HEK293T (cell line): Measurements from ENCODE around the gene PRKG1.
A peak's percentile ranks its signal among the peaks of the same experiment; 100 is the strongest.
"Not testable (repeated sequence)": the region's sequence is repeated elsewhere in the genome, so short reads cannot be mapped to it uniquely, and the experiment has no call there.

ENCODE experiments used
- CTCF ChIA-PET: fragments of 350-600 bp; formaldehyde crosslinking; extraction: SDS; loops from one replicate; lab custom pipeline; 2021; ENCODE audit warnings: antibody characterized with exemption, inconsistent platforms; lab: Yijun Ruan, JAX
- POLR2A ChIA-PET: fragments of 350-600 bp; formaldehyde crosslinking; extraction: SDS; loops from one replicate; lab custom pipeline; 2020; ENCODE audit warnings: antibody characterized with exemption, inconsistent platforms; lab: Yijun Ruan, JAX
- DNase-seq: peaks from one replicate; pipeline ENCODE4 v3.0.0; 2012; ENCODE audit warnings: mixed read lengths; ENCODE audit errors: extremely low spot score
- ARNT ChIP-seq: fragments of 450-650 bp; IDR thresholded peaks from 2 replicates; pipeline ENCODE4 v1.6.1; 2017; ENCODE audit warnings: mild to moderate bottlenecking
- BHLHE40 ChIP-seq: fragments of 450-650 bp; IDR thresholded peaks from 2 replicates; pipeline ENCODE4 v1.6.1; 2016; ENCODE audit warnings: mild to moderate bottlenecking, moderate library complexity, borderline replicate concordance
- CTBP1 ChIP-seq: fragments of 450-650 bp; IDR thresholded peaks from 2 replicates; pipeline ENCODE4 v1.6.1; 2016; ENCODE audit warnings: borderline replicate concordance
- ELF4 ChIP-seq: fragments of 450-650 bp; IDR thresholded peaks from 2 replicates; pipeline ENCODE4 v1.6.1; 2017; ENCODE audit warnings: antibody characterized with exemption
- FOXA1 ChIP-seq: fragments of 450-650 bp; IDR thresholded peaks from 2 replicates; pipeline ENCODE4 v1.6.1; 2016; ENCODE audit warnings: mild to moderate bottlenecking
- FOXK2 ChIP-seq: fragments of 450-650 bp; IDR thresholded peaks from 2 replicates; pipeline ENCODE4 v1.6.1; 2016; ENCODE audit warnings: mild to moderate bottlenecking
- FOXM1 ChIP-seq: fragments of 450-650 bp; IDR thresholded peaks from 2 replicates; pipeline ENCODE4 v1.6.1; 2017; ENCODE audit warnings: mild to moderate bottlenecking, borderline replicate concordance
- HDGF ChIP-seq: fragments of 450-650 bp; IDR thresholded peaks from 2 replicates; pipeline ENCODE4 v1.6.1; 2017; ENCODE audit warnings: antibody characterized with exemption, borderline replicate concordance
- L3MBTL2 ChIP-seq: fragments of 450-650 bp; conservative IDR thresholded peaks from 2 replicates; pipeline ENCODE4 v1.6.1; 2016; ENCODE audit warnings: mild to moderate bottlenecking
- LEF1 ChIP-seq: fragments of 450-650 bp; IDR thresholded peaks from 2 replicates; pipeline ENCODE4 v1.6.1; 2017; ENCODE audit warnings: mild to moderate bottlenecking, borderline replicate concordance
- NFRKB ChIP-seq: fragments of 450-650 bp; IDR thresholded peaks from 2 replicates; pipeline ENCODE4 v1.6.1; 2016; ENCODE audit warnings: mild to moderate bottlenecking, moderate library complexity
- SP1 ChIP-seq: fragments of 450-650 bp; IDR thresholded peaks from 2 replicates; pipeline ENCODE4 v1.6.1; 2017
- SUZ12 ChIP-seq: fragments of 450-650 bp; IDR thresholded peaks from 2 replicates; pipeline ENCODE4 v1.6.1; 2016; ENCODE audit warnings: mild to moderate bottlenecking
- TARDBP ChIP-seq: fragments of 450-650 bp; IDR thresholded peaks from 2 replicates; pipeline ENCODE4 v1.6.1; 2016
- ZNF384 ChIP-seq: fragments of 450-650 bp; IDR thresholded peaks from 2 replicates; pipeline ENCODE4 v1.6.1; 2016
- TF ChIP-seq, protein P1 (sequence below): fragments of 450-650 bp; IDR thresholded peaks from 2 replicates; pipeline ENCODE4 v1.6.1; 2016

Gene PRKG1

DNA sequence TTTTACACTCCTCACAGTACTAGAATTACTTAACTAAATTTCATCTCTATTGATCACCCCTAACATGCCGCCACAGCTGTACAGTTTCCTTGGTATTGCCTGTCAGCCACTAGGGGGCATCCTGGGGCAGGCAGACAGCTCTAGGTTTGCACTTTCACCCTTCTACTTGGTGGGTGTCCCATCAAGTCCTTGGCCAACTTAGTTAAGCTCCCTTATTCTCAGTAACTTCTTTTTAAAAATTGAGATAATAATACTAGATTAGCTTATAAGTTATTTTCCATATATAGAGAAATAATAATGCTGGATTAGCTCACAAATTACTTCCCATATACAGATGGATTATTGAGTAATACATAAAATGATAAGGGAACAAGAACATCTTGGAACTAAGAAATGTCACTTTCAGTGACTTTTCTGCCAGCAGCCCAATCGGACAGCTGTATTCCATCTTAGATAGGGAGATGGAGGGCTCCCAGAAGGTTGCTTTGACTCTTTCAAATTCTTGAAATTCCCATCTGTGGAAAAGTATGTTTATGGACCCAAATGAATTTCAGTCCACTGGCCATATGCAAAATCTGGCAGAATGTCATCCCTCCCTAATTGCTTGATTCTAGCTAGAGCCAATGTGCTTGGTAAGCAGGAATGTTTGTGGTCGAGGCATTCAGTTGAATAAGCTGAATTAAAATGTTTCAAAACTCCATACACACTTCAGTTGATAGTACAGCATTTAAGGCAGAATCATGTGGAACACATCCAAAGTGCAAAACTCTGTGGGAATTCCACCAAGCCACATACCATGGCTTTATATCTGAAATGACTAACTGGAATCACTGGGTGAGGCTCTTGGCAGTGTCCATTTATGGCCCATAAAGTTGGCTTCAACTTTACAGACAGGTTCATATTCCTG lies 315.4 kb downstream of the PRKG1 start:
- ChIA-PET CTCF (interaction anchor here (0.9 to 1.4 kb wide), 5 partner anchors 9 to 43 kb away, joined by 3 to 5 read pairs (median 3); no protein-coding TSS in a partner anchor), POLR2A (no interaction called here)
- peak; percentile 33 for DNase-seq
- TF ChIP-seq ZNF384 (no peak), FOXA1 (no peak), SUZ12 (no peak), FOXM1 (no peak), L3MBTL2 (no peak), SP1 (no peak), BHLHE40 (no peak), ARNT (no peak), ELF4 (no peak), LEF1 (no peak), CTBP1 (no peak), FOXK2 (no peak), TARDBP (no peak), HDGF (no peak)
- TF ChIP-seq, protein P1, sequence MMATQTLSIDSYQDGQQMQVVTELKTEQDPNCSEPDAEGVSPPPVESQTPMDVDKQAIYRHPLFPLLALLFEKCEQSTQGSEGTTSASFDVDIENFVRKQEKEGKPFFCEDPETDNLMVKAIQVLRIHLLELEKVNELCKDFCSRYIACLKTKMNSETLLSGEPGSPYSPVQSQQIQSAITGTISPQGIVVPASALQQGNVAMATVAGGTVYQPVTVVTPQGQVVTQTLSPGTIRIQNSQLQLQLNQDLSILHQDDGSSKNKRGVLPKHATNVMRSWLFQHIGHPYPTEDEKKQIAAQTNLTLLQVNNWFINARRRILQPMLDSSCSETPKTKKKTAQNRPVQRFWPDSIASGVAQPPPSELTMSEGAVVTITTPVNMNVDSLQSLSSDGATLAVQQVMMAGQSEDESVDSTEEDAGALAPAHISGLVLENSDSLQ, result no peak

DNA sequence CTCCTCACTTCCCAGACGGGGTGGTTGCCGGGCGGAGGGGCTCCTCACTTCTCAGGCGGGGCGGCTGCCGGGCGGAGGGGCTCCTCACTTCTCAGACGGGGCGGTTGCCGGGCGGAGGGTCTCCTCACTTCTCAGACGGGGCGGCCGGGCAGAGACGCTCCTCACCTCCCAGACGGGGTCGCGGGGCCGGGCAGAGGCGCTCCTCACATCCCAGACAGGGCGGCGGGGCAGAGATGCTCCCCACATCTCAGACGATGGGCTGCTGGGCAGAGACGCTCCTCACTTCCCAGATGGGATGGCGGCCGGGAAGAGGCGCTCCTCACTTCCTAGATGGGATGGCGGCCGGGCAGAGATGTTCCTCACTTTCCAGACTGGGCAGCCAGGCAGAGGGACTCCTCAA lies 318.7 kb downstream of the PRKG1 start:
- not testable (repeated sequence) for DNase-seq

DNA sequence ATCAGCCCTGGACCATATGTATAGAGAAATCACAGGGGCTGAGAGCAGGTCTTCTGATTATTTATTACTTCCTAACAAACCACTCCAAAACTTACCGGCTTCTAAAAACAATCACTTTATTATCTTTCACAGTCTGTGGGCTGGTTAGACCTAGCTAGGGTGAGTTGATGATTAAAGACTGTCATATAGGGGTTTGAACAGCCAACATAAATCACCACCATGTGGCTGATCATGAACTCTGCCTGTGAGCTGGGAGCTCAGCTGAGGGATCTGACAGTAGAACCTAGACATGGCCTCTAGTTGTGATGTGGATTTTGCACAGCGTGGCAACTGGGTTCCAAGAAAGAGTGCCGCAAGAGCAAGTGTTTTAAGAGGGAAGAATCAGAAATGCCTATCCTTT lies 319.8 kb downstream of the PRKG1 start:
- ChIA-PET CTCF (no interaction called here), POLR2A (no interaction called here)
- TF ChIP-seq FOXK2 (no peak), L3MBTL2 (no peak), SP1 (no peak), ARNT (no peak), TARDBP (no peak), FOXA1 (no peak), NFRKB (no peak), SUZ12 (no peak), HDGF (no peak), CTBP1 (no peak), LEF1 (no peak)
- DNase-seq, result no peak

More for the DNA sequence above, 318.7 kb downstream of the PRKG1 start:
- POLR2A ChIA-PET, CTCF ChIA-PET: not testable (repeated sequence)

DNA sequence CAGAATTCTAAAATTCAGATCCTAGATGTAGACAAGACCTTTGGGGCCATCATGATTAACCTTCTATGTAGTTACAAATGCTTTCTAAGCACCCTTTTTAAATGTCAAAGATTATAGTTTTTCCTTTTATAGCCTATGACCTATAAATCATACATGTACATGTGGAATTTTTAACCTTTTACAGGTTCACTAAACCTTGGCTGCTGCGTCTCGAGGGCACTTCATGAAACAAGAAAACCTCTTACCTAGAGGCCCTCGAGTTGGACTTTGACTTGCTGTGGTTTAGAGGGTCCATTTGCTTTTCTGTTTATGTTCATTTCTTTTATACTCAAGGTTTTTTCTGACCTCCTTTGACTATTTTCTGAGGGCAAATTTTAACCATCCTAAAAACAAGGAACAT lies 323.0 kb downstream of the PRKG1 start:
- POLR2A ChIA-PET, result no interaction called here
- CTCF ChIA-PET, result no interaction called here
- DNase-seq, result no peak
- TF ChIP-seq, protein P1, result no peak
- TF ChIP-seq HDGF, result no peak
- TF ChIP-seq FOXM1, result no peak
- no peak for TF ChIP-seq L3MBTL2
- TF ChIP-seq TARDBP, result no peak
- no peak for TF ChIP-seq FOXK2
- no peak for TF ChIP-seq FOXA1
- no peak for TF ChIP-seq ELF4
- TF ChIP-seq SP1, result no peak
- no peak for TF ChIP-seq SUZ12
- TF ChIP-seq LEF1, result no peak
- no peak for TF ChIP-seq BHLHE40
- TF ChIP-seq ZNF384, result no peak
- TF ChIP-seq NFRKB, result no peak
- TF ChIP-seq CTBP1, result no peak
- no peak for TF ChIP-seq ARNT

DNA sequence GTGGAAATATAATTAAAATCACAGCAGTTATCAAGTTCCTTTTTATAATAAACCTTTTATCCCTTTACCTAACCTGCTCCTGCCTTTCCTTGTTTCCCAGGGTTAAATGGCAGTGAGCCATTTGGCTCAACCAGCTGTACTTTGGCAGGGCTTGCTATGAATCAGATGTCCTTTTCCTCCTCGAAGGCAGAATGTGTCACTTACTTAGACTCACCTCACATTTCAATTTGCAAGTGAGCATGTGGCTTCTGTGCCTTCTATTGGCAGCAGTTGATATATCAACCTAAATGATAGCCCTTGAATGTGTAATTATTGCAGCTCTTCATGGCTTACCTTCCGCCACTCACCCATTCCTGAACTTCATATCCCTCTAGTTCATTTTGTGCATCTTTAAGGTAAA lies 323.4 kb downstream of the PRKG1 start:
- DNase-seq, result no peak
- ChIA-PET CTCF (interaction anchor here (1.1 kb wide), 1 partner anchor 8 kb away, joined by 4 read pairs; no protein-coding TSS in a partner anchor), POLR2A (no interaction called here)
- TF ChIP-seq SUZ12 (no peak), FOXM1 (no peak), SP1 (no peak), ELF4 (no peak), ARNT (no peak), ZNF384 (no peak)

DNA sequence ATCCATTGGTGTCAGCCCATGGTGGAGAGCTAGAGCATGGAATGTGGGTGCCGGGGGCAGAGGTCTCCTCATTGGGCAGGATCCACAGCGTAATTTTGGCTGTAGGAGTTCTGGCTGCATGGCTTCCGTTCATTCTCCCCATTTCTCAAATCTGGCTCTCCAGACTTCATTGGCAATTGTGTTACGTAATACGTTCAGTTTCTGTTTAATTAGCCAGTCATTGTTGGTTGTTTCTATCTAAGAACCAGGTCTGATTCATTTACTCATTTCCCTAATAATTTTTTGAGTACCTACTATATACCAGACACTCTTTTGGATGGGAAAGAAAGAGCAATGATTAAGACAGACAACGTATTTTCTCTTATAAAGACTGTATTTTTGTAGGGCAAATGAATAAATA lies 325.6 kb downstream of the PRKG1 start:
- POLR2A ChIA-PET, result no interaction called here
- TF ChIP-seq SUZ12, result no peak
- no peak for TF ChIP-seq FOXM1
- no peak for TF ChIP-seq LEF1
- TF ChIP-seq L3MBTL2, result no peak
- no peak for TF ChIP-seq CTBP1
- TF ChIP-seq TARDBP, result no peak
- no peak for TF ChIP-seq ELF4
- no peak for TF ChIP-seq BHLHE40
- TF ChIP-seq ZNF384, result no peak
- no peak for TF ChIP-seq FOXA1
- TF ChIP-seq FOXK2, result no peak
- TF ChIP-seq, protein P1, result no peak
- no peak for TF ChIP-seq HDGF
- no peak for TF ChIP-seq NFRKB
- no peak for TF ChIP-seq ARNT
- TF ChIP-seq SP1, result no peak
- DNase-seq, result no peak
- CTCF ChIA-PET, result no interaction called here
